ENCODE data around the gene RUNX2. TPM values are rescaled to one million over a fixed set of nuclear protein-coding genes. Genes with fewer than 3 reads are reported as not detected.

Gene RUNX2
- total RNA-seq, 2 experiments from 2014 or later: 5.1 to 6.3 TPM

- H3K27me3 Mint-ChIP-seq: peaks cover 42% of the 10 kb centered on the region
- no peaks in the 10 kb centered on the region for H3K9me3 Mint-ChIP-seq
- POLR2A ChIA-PET: interaction anchor here (0.8 to 1.3 kb wide), 2 partner anchors 12 to 44 kb away, joined by 4 to 6 read pairs; partner anchors contain the start of gene SUPT3H
- ATAC-seq (ENCODE audit: low read depth) (peak; percentile 35), DNase-seq (peak; percentile 64)
- peak overlapping the region; percentile 98 for H3K4me3 Mint-ChIP-seq
- peak overlapping the region; percentile 85 for H3K27ac Mint-ChIP-seq
- H3K36me3 Mint-ChIP-seq: no peaks in the 10 kb centered on the region
- peaks cover 31% of the 10 kb centered on the region for H3K4me1 Mint-ChIP-seq
Observed at GRCh38 chr6:45421709-45422502, 93.8 kb downstream of the RUNX2 start.

- H3K27me3 Mint-ChIP-seq: peaks cover 42% of the 10 kb centered on the region
- H3K9me3 Mint-ChIP-seq: no peaks in the 10 kb centered on the region
- peaks cover 31% of the 10 kb centered on the region for H3K4me1 Mint-ChIP-seq
- no peaks in the 10 kb centered on the region for H3K36me3 Mint-ChIP-seq
- peak overlapping the region; percentile 98 for H3K4me3 Mint-ChIP-seq
- DNase-seq (peak; percentile 74), ATAC-seq (ENCODE audit: low read depth) (peak; percentile 41)
- peak overlapping the region; percentile 85 for H3K27ac Mint-ChIP-seq
- POLR2A ChIA-PET: interaction anchor here (0.8 to 1.3 kb wide), 2 partner anchors 12 to 45 kb away, joined by 4 to 6 read pairs; partner anchors contain the start of gene SUPT3H
Observed at GRCh38 chr6:45422503-45423110, 94.5 kb downstream of the RUNX2 start.

GRCh38 chr6:45423111-45423823 is 95.1 kb downstream of the RUNX2 start:
- DNase-seq: peak; percentile 55

GRCh38 chr6:45423824-45424450 is 95.8 kb downstream of the RUNX2 start:
- Mint-ChIP-seq H3K27me3 (peaks cover 42% of the 10 kb centered on the region), H3K27ac (no peak overlapping the region), H3K4me1 (peaks cover 35% of the 10 kb centered on the region), H3K4me3 (peak overlapping the region; percentile 32), H3K9me3 (no peaks in the 10 kb centered on the region), H3K36me3 (no peaks in the 10 kb centered on the region)
- POLR2A ChIA-PET: no interaction called here
- peak; percentile 32 for DNase-seq
- ATAC-seq (ENCODE audit: low read depth): no peak

More at GRCh38 chr6:45423111-45423823, 95.1 kb downstream of the RUNX2 start:
- no peak for ATAC-seq (ENCODE audit: low read depth)
- POLR2A ChIA-PET: no interaction called here
- Mint-ChIP-seq H3K4me3 (peak overlapping the region; percentile 98), H3K27ac (peak overlapping the region; percentile 83), H3K9me3 (no peaks in the 10 kb centered on the region), H3K27me3 (peaks cover 42% of the 10 kb centered on the region), H3K4me1 (peaks cover 32% of the 10 kb centered on the region), H3K36me3 (no peaks in the 10 kb centered on the region)

GRCh38 chr6:45424451-45424861 is 96.3 kb downstream of the RUNX2 start:
- Mint-ChIP-seq H3K4me1 (peaks cover 33% of the 10 kb centered on the region), H3K27me3 (peaks cover 38% of the 10 kb centered on the region), H3K4me3 (no peak overlapping the region), H3K27ac (no peak overlapping the region), H3K9me3 (no peaks in the 10 kb centered on the region), H3K36me3 (no peaks in the 10 kb centered on the region)
- DNase-seq (no peak), ATAC-seq (ENCODE audit: low read depth) (no peak)
- POLR2A ChIA-PET: no interaction called here

GRCh38 chr6:45426251-45426650 is 98.1 kb downstream of the RUNX2 start:
- no peak for DNase-seq
- Mint-ChIP-seq H3K4me3 (no peak overlapping the region), H3K4me1 (peaks cover 16% of the 10 kb centered on the region), H3K9me3 (no peaks in the 10 kb centered on the region), H3K36me3 (no peaks in the 10 kb centered on the region), H3K27ac (no peak overlapping the region), H3K27me3 (peaks cover 24% of the 10 kb centered on the region)
- POLR2A ChIA-PET: no interaction called here
- no peak for ATAC-seq (ENCODE audit: low read depth)

GRCh38 chr6:45427726-45428125 is 99.6 kb downstream of the RUNX2 start:
- H3K36me3 Mint-ChIP-seq: peaks cover 5% of the 10 kb centered on the region
- no peak for ATAC-seq (ENCODE audit: low read depth)
- DNase-seq: no peak
- no peak overlapping the region for H3K4me3 Mint-ChIP-seq
- no peak overlapping the region for H3K27ac Mint-ChIP-seq
- H3K4me1 Mint-ChIP-seq: peaks cover 17% of the 10 kb centered on the region
- POLR2A ChIA-PET: no interaction called here
- peaks cover 19% of the 10 kb centered on the region for H3K27me3 Mint-ChIP-seq
- H3K9me3 Mint-ChIP-seq: no peaks in the 10 kb centered on the region

GRCh38 chr6:45428727-45429126 is 100.6 kb downstream of the RUNX2 start:
- H3K4me1 Mint-ChIP-seq: peaks cover 19% of the 10 kb centered on the region

GRCh38 chr6:45430590-45431202 is 102.6 kb downstream of the RUNX2 start:
- H3K27me3 Mint-ChIP-seq: peaks cover under 1% of the 10 kb centered on the region
- H3K4me1 Mint-ChIP-seq: peaks cover 23% of the 10 kb centered on the region
- no peak overlapping the region for H3K27ac Mint-ChIP-seq
- ATAC-seq (ENCODE audit: low read depth) (no peak), DNase-seq (no peak)
- H3K9me3 Mint-ChIP-seq: no peaks in the 10 kb centered on the region
- POLR2A ChIA-PET: no interaction called here
- no peak overlapping the region for H3K4me3 Mint-ChIP-seq
- H3K36me3 Mint-ChIP-seq: peaks cover 5% of the 10 kb centered on the region

More at GRCh38 chr6:45428727-45429126, 100.6 kb downstream of the RUNX2 start:
- H3K36me3 Mint-ChIP-seq: peaks cover 5% of the 10 kb centered on the region
- no peak for ATAC-seq (ENCODE audit: low read depth)
- no peaks in the 10 kb centered on the region for H3K9me3 Mint-ChIP-seq
- no peak overlapping the region for H3K27ac Mint-ChIP-seq
- peaks cover 15% of the 10 kb centered on the region for H3K27me3 Mint-ChIP-seq
- POLR2A ChIA-PET: no interaction called here
- no peak for DNase-seq
- H3K4me3 Mint-ChIP-seq: no peak overlapping the region

GRCh38 chr6:45431317-45432065 is 103.4 kb downstream of the RUNX2 start:
- Mint-ChIP-seq H3K9me3 (no peaks in the 10 kb centered on the region), H3K4me1 (peaks cover 26% of the 10 kb centered on the region), H3K27me3 (no peaks in the 10 kb centered on the region), H3K4me3 (peak overlapping the region; percentile 34), H3K36me3 (peaks cover 5% of the 10 kb centered on the region), H3K27ac (peak overlapping the region; percentile 9)
- DNase-seq: no peak
- POLR2A ChIA-PET: no interaction called here
- no peak for ATAC-seq (ENCODE audit: low read depth)

- peaks cover 5% of the 10 kb centered on the region for H3K36me3 Mint-ChIP-seq
- H3K27ac Mint-ChIP-seq: no peak overlapping the region
- DNase-seq (no peak), ATAC-seq (ENCODE audit: low read depth) (no peak)
- H3K27me3 Mint-ChIP-seq: no peaks in the 10 kb centered on the region
- no peaks in the 10 kb centered on the region for H3K9me3 Mint-ChIP-seq
- peaks cover 39% of the 10 kb centered on the region for H3K4me1 Mint-ChIP-seq
- H3K4me3 Mint-ChIP-seq: no peak overlapping the region
- POLR2A ChIA-PET: no interaction called here
Observed at GRCh38 chr6:45432977-45433376, 104.8 kb downstream of the RUNX2 start.
